ENCODE results near the gene RRP36. TPM values are rescaled to one million over a fixed set of nuclear protein-coding genes. Genes with fewer than 3 reads are reported as not detected.

The RRP36 gene
- total RNA-seq, 1 donor from 2014 or later = 78.4 TPM

DNA sequence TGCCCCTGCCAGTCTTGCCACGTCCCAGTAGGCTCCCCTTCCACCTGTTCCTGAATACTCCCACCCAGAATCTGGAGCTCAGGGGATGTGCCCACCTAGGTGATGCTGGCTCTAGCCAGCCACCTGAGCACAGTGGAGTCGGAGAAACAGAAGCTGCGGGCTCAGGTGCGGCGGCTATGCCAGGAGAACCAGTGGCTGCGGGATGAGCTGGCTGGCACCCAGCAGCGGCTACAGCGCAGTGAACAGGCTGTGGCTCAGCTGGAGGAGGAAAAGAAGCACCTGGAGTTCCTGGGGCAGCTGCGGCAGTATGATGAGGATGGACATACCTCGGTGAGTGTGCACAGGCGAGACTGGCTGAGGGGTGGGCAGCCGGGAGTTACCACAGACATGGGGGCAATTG, 41.4 kb downstream of the RRP36 start:
- intact Hi-C loops (cut with micrococcal nuclease) = no loop called here
- H3K9me3 Mint-ChIP-seq = no peaks in the 10 kb centered on the region
- H3K36me3 Mint-ChIP-seq (ENCODE audit: low read depth) = peaks cover 9% of the 10 kb centered on the region
- peaks cover 27% of the 10 kb centered on the region for H3K4me1 Mint-ChIP-seq (ENCODE audit: low read depth)
- H3K27ac Mint-ChIP-seq = no peak overlapping the region
- H3K4me3 Mint-ChIP-seq (ENCODE audit: low read depth) = no peak overlapping the region
- no peak for DNase-seq (ENCODE audit: low spot score)
- H3K27me3 Mint-ChIP-seq (ENCODE audit: low read depth) = no peaks in the 10 kb centered on the region

DNA sequence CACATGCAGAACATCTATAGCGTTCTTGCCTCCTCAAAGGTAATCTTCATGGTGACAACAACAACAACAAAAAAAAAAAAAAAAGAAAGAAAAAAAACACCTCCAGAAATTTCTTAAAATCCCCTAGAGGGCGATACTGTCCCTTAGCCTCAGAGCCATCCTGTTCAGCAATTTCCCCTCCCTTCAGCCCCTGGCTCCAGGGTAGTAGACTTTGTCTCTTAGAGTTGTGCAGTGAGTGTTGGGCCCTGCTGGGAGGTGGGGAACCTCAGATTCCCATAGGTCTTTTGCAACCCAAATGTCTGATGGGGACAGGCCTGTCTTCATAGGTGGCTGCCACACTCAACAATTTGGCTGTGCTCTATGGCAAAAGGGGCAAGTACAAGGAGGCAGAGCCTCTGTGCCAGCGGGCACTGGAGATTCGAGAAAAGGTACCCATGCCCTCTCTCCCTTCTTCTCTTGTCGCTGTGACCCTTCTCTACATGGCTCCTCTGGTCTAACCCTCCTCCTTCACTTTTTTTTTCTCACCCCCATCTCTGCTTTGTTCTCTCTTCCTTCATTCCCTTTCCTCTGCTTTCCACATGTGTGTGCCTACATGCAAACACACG, 48.7 kb downstream of the RRP36 start:
- DNase-seq (ENCODE audit: low spot score) = no peak
- intact Hi-C loops (cut with micrococcal nuclease) = loop anchor here (1.0 kb wide), 1 partner anchor 73 kb away; no protein-coding TSS in a partner anchor
- Mint-ChIP-seq H3K9me3 (no peaks in the 10 kb centered on the region), H3K27me3 (ENCODE audit: low read depth) (peaks cover 2% of the 10 kb centered on the region), H3K4me3 (ENCODE audit: low read depth) (no peak overlapping the region), H3K36me3 (ENCODE audit: low read depth) (peaks cover 6% of the 10 kb centered on the region), H3K4me1 (ENCODE audit: low read depth) (peaks cover 4% of the 10 kb centered on the region), H3K27ac (no peak overlapping the region)

DNA sequence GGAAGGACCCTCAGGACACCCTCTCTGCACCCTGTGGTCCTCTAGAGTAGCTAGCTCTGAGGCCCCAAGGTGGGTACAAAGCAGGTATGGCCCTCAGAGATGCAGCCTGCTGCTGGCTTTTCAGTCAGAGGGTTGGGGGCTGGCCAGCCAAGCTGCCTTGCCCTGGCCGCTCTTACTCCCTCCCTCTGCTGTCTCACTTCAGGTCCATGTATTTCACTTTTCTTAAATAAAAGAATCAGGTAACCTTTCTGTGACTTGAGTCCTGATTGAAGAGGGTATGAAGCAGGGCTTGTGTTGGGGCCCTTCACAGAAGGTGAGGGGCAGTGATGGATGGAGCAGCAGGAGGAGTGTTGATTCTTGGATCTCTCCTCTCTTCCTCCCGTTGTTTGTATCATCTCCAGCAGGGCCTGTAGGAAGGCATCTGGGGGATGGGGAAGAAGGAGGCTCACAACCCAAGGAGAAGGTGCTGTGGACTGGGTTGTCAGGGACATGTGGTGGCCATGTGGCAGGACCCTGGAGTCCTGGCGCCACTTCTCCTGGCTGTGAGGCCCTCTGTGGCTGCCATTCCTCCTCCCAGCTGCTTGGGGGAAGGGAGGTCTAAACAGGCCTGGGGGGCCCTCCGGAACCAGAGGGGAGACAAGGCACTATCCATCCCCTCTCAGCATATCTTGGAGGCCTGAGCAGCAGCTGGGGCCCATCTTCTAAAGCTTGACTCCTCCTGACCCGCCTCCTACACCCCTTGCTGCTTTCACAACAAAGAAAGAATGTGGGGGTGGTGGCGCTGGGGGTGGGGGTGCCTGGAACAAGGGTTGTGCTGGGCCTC, 53.6 kb downstream of the RRP36 start:
- H3K9me3 Mint-ChIP-seq = no peaks in the 10 kb centered on the region
- H3K27ac Mint-ChIP-seq = no peak overlapping the region
- peak overlapping the region; percentile 19 for H3K4me3 Mint-ChIP-seq (ENCODE audit: low read depth)
- H3K36me3 Mint-ChIP-seq (ENCODE audit: low read depth) = peaks cover 6% of the 10 kb centered on the region
- no peak for DNase-seq (ENCODE audit: low spot score)
- peaks cover under 1% of the 10 kb centered on the region for H3K4me1 Mint-ChIP-seq (ENCODE audit: low read depth)
- peaks cover 22% of the 10 kb centered on the region for H3K27me3 Mint-ChIP-seq (ENCODE audit: low read depth)
- intact Hi-C loops (cut with micrococcal nuclease) = no loop called here

DNA sequence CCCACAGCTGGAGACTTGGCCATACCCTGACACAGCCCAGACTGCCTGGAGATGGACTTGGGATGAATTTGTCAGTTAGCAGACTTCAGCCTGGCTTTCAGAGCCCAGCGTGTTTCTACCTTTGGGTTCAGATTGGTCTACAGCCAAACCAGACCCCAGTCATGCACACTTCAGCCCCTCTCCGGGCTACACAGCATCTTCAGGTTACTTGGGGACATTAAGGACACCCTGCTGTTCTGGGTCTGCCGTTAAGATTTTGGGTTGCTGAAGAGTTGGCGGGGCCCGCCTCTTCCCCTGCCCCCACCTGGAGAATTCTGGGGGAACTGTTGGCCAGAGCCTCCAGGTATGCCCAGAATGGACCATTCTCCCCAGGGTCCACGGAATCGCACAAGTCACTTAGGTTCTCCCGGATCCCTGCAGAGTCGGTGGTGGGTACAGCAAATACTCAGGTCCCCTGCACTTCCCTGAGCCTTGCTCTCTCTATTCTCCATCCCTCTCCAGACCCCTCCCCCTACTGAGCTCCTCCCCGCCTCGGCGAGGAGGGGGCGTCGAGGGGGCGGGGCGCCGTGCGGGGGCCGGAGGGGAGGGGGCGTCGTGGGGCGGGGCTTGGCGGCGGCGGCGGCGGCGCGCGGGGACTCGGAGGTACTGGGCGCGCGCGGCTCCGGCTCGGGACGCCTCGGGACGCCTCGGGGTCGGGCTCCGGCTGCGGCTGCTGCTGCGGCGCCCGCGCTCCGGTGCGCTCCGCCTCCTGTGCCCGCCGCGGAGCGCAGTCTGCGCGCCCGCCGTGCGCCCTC, 54.4 kb downstream of the RRP36 start, which contains the start of gene PTK7:
TSS of gene PTK7 (plus strand) at position 645 of the 794 bp plus-strand sequence. CDS start 175 bp downstream, outside the sequence.
- Mint-ChIP-seq H3K9me3 (no peaks in the 10 kb centered on the region), H3K27me3 (ENCODE audit: low read depth) (peaks cover 25% of the 10 kb centered on the region), H3K27ac (no peak within 1 kb of the TSS), H3K36me3 (ENCODE audit: low read depth) (peaks cover 6% of the 10 kb centered on the region), H3K4me1 (ENCODE audit: low read depth) (no peaks in the 10 kb centered on the region), H3K4me3 (ENCODE audit: low read depth) (peak within 1 kb of the TSS; percentile 62)
- intact Hi-C loops (cut with micrococcal nuclease) = no loop called here
- DNase-seq (ENCODE audit: low spot score) = no peak

DNA sequence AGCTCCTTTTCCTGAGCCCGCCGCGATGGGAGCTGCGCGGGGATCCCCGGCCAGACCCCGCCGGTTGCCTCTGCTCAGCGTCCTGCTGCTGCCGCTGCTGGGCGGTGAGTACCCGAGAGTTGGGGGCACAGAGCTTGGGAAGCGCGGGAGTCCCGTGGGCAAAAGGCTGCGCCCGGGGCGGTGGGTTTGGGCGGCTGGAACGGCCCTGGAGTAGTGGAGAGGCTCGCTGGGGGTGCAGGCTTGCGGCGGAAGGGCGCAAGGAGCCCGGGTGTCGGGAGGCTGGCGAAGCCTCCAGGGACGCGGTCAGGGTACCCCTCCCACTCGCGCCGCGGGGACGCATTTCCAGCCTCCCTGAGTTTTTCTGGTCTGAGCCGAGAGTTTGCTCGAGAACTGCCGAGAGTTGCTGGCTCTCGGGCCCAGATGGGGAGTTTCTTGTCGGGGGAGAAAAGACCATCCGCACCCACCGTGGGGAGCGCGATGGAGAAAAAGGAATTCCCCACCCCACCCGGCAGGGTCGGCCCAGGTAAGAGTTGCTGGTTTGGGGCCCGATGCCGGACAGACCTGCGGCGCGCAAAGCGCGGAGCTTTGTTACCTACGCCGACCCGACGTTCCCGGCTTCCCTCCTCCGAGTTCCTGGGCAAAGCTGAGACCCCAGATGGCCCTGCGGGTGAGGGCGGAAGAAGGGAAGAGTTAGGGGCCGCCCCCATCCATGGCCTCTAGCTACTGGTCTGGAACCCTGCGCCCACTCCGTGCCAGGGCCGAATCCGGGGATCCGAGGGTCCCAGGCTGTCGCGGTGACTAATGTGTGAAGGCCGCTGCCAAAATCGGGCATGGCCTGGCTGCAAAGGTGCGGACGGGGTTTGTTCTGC, 55.3 kb downstream of the RRP36 start:
- no peak for DNase-seq (ENCODE audit: low spot score)
- Mint-ChIP-seq H3K27ac (no peak overlapping the region), H3K36me3 (ENCODE audit: low read depth) (peaks cover 6% of the 10 kb centered on the region), H3K4me3 (ENCODE audit: low read depth) (peak overlapping the region; percentile 62), H3K4me1 (ENCODE audit: low read depth) (no peaks in the 10 kb centered on the region), H3K9me3 (no peaks in the 10 kb centered on the region), H3K27me3 (ENCODE audit: low read depth) (peaks cover 31% of the 10 kb centered on the region)
- intact Hi-C loops (cut with micrococcal nuclease) = no loop called here

DNA sequence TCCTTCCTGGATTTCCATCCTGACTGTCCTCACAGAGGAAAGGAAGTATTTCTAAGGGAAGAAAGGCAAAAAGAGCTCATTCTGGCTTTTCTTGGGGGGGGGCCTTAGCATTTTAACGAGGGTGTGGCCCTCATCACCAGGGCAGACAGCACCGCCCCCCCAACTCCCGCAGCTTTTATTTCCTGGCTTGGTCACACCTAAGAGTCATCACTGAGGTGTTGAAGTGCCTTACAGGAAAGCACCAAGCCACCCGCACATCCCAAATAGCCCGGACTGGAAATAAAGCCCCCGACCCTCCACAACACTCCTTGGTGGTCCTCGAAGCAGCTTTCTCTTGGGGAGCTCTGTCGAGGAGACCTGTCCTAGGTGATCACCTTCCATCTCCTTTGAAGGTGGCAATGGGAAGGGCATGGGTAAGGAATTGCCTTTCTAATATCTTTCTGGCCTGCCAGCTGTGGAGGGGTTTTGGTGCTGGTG, 55.9 kb downstream of the RRP36 start:
- intact Hi-C loops (cut with micrococcal nuclease) = no loop called here
- Mint-ChIP-seq H3K36me3 (ENCODE audit: low read depth) (peaks cover 6% of the 10 kb centered on the region), H3K9me3 (no peaks in the 10 kb centered on the region), H3K4me3 (ENCODE audit: low read depth) (peak overlapping the region; percentile 62), H3K27me3 (ENCODE audit: low read depth) (peaks cover 32% of the 10 kb centered on the region), H3K4me1 (ENCODE audit: low read depth) (no peaks in the 10 kb centered on the region), H3K27ac (no peak overlapping the region)
- DNase-seq (ENCODE audit: low spot score) = no peak

DNA sequence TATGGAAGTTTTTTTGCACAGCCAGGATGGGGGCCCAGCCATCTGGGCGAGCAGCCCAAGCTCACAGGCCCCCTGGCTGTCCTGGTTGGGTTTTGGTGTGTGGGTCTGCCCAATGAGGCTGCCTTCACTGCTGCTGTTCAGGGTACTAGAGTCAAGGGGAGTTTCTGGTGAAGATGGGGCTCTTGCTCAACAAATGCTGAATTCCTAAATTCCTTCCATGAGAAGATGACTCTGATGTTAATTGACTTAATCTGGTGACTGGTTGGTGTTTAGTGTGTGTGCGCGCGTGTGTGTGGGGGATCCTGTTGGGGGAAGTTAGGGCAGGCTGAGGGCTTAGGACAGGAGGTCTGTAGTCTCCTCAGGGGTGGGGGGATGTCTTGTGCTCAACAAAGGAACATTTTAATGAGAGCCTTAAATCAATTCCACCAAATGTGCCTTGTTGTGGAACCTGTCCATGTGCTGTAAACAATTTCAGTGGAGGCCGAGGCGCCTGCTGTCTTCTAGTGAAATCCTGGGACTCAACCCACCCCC, 56.6 kb downstream of the RRP36 start:
- no peak for DNase-seq (ENCODE audit: low spot score)
- intact Hi-C loops (cut with micrococcal nuclease) = no loop called here
- peak overlapping the region; percentile 0 for H3K4me3 Mint-ChIP-seq (ENCODE audit: low read depth)
- H3K4me1 Mint-ChIP-seq (ENCODE audit: low read depth) = no peaks in the 10 kb centered on the region
- no peak overlapping the region for H3K27ac Mint-ChIP-seq
- peaks cover 32% of the 10 kb centered on the region for H3K27me3 Mint-ChIP-seq (ENCODE audit: low read depth)
- no peaks in the 10 kb centered on the region for H3K9me3 Mint-ChIP-seq
- H3K36me3 Mint-ChIP-seq (ENCODE audit: low read depth) = peaks cover under 1% of the 10 kb centered on the region

DNA sequence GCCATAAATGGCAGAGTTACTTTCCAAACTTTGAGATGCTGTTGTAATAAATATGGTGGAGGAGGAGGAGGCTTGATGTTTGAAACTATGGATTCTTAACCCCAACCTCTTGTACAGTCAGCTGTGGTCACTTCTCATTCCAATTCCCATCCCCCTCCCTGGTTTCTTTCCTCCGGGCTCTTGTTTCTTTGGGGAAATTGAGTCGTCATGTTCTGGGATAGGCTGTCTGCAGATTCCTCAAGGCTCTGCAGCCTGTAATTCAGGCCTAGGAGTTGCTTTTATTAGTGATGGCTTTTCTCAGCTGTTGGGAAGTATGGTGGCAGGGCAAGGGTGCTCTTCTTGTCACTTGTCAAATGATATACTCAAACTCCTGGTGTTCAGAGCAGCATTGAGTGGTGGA, 57.3 kb downstream of the RRP36 start:
- no peak for DNase-seq (ENCODE audit: low spot score)
- H3K36me3 Mint-ChIP-seq (ENCODE audit: low read depth) = no peaks in the 10 kb centered on the region
- no peak overlapping the region for H3K4me3 Mint-ChIP-seq (ENCODE audit: low read depth)
- intact Hi-C loops (cut with micrococcal nuclease) = no loop called here
- no peak overlapping the region for H3K27ac Mint-ChIP-seq
- no peaks in the 10 kb centered on the region for H3K9me3 Mint-ChIP-seq
- H3K4me1 Mint-ChIP-seq (ENCODE audit: low read depth) = no peaks in the 10 kb centered on the region
- peaks cover 32% of the 10 kb centered on the region for H3K27me3 Mint-ChIP-seq (ENCODE audit: low read depth)

Other genes with a start within 250 kb of the RRP36 start
- 14.2 and 14.4 TPM in 2 replicates for gene BICRAL, start 239.6 kb upstream of the RRP36 start, total RNA-seq
- 149 and 151 TPM in 2 replicates for gene RPL7L1, start 142.0 kb upstream of the RRP36 start, total RNA-seq
- gene PTCRA, start 105.6 kb upstream of the RRP36 start, total RNA-seq = not detected in 2 replicates
- 51.3 and 53.1 TPM in 2 replicates for gene CNPY3, start 92.1 kb upstream of the RRP36 start, total RNA-seq
- gene GNMT, start 60.9 kb upstream of the RRP36 start, total RNA-seq = 0.62 and 0.69 TPM in 2 replicates
- gene PEX6, start 42.4 kb upstream of the RRP36 start, total RNA-seq = 26.0 and 27.8 TPM in 2 replicates
- 62.7 and 63.2 TPM in 2 replicates for gene PPP2R5D, start 37.1 kb upstream of the RRP36 start, total RNA-seq
- 90.9 and 91.2 TPM in 2 replicates for gene MEA1, start 7.7 kb upstream of the RRP36 start, total RNA-seq
- 71.2 and 74.6 TPM in 2 replicates for gene KLHDC3, start 7.4 kb upstream of the RRP36 start, total RNA-seq
- gene CUL7, start 32.2 kb downstream of the RRP36 start, total RNA-seq = 26.0 and 27.3 TPM in 2 replicates
- 76.0 and 76.6 TPM in 2 replicates for gene MRPL2, start 37.8 kb downstream of the RRP36 start, total RNA-seq
- 11.7 and 14.1 TPM in 2 replicates for gene KLC4, start 38.0 kb downstream of the RRP36 start, total RNA-seq
- 3.7 TPM in 2 replicates for gene PTK7, start 54.7 kb downstream of the RRP36 start, total RNA-seq
- 50.9 and 52.0 TPM in 2 replicates for gene SRF, start 149.6 kb downstream of the RRP36 start, total RNA-seq
- 34.3 and 37.4 TPM in 2 replicates for gene CUL9, start 160.6 kb downstream of the RRP36 start, total RNA-seq
- 70.5 and 76.7 TPM in 2 replicates for gene DNPH1, start 207.9 kb downstream of the RRP36 start, total RNA-seq
- gene TTBK1, start 221.9 kb downstream of the RRP36 start, total RNA-seq = 1.5 TPM in 2 replicates